Muscle layer of duodenum (tissue), 2 donors: ENCODE measurements around the gene DNAH7.
"Not testable (repeated sequence)": the region's sequence is repeated elsewhere in the genome, so short reads cannot be mapped to it uniquely, and the experiment has no call there.

Experiments
- H3K27ac ChIP-seq: one replicate; pipeline ENCODE4 v1.7.0; 2013; ENCODE audit warnings: mild to moderate bottlenecking, low read length
- H3K27me3 ChIP-seq: one replicate; pipeline ENCODE4 v1.7.0; 2013; ENCODE audit warnings: low read depth, mild to moderate bottlenecking, control low read depth, low read length
- H3K36me3 ChIP-seq, 2 donors: one replicate each; pipeline ENCODE4 v1.7.0; 2013; ENCODE audit warnings: low read length in 2 of 2, control low read depth in 1 of 2, mild to moderate bottlenecking in 1 of 2; ENCODE audit not compliant: insufficient read depth in 2 of 2, control insufficient read depth in 1 of 2
- H3K4me1 ChIP-seq, 2 donors: one replicate each; pipeline ENCODE4 v1.7.0; 2013; ENCODE audit warnings: low read length in 2 of 2, mild to moderate bottlenecking in 2 of 2, control low read depth in 1 of 2, moderate library complexity in 1 of 2; ENCODE audit not compliant: insufficient read depth in 2 of 2, control insufficient read depth in 1 of 2
- H3K4me3 ChIP-seq, 2 donors: one replicate each; pipeline ENCODE4 v1.7.0; 2013; ENCODE audit warnings: low read length in 2 of 2, low read depth in 1 of 2, mild to moderate bottlenecking in 1 of 2
- H3K9me3 ChIP-seq, 2 donors: one replicate each; pipeline ENCODE4 v1.7.0; 2013; ENCODE audit warnings: low read length in 2 of 2, control low read depth in 1 of 2, mild to moderate bottlenecking in 1 of 2; ENCODE audit not compliant: control insufficient read depth in 1 of 2
- donor health status: healthy.

DNAH7 gene

DNA sequence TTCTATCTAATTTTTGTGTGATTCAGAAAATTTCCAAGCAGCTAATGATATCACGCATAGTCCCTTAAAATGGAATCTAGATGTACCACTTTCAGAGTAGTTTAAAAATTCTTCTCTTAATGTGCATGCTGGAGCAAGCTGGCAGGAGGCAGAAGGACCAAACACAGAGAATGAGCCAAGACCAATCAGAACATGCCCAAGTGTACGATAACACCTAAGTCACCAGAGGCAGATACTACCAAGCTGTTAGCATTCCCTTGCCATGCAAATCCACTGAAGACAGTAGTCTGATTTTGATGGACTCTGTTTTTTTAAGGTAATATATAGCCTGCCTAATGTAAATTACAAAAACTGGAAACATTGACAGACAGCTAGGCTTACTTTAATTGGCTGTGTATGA lies 109.3 kb downstream of the DNAH7 start:
- H3K27ac ChIP-seq = no peak overlapping the region
- no peaks in the 10 kb centered on the region for H3K4me1 ChIP-seq
- no peaks in the 10 kb centered on the region for H3K27me3 ChIP-seq
- no peaks in the 10 kb centered on the region for H3K9me3 ChIP-seq
- H3K4me3 ChIP-seq = no peak overlapping the region
- no peaks in the 10 kb centered on the region for H3K36me3 ChIP-seq

DNA sequence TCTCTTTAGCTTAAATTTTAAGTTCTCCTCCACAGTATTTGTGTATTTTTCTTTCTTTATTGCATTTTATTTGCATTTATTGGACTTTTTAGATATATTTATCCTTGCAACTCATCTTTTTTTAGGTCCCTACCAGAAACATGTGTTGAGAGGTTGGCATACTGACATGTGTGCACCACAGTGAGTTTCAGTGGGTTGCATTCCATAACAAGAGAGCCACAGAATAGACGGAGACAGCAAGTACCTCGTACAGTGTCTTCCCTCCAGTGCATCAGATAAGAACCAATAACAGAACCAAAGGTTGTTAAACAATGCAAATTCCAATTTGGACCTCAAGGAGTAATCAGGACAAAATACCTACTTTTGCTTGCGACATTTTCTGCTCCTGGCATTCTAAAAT lies 111.9 kb downstream of the DNAH7 start:
- H3K9me3 ChIP-seq = no peaks in the 10 kb centered on the region
- no peak overlapping the region for H3K27ac ChIP-seq
- H3K4me3 ChIP-seq = no peak overlapping the region
- H3K4me1 ChIP-seq = no peaks in the 10 kb centered on the region
- no peaks in the 10 kb centered on the region for H3K36me3 ChIP-seq
- H3K27me3 ChIP-seq = no peaks in the 10 kb centered on the region

DNA sequence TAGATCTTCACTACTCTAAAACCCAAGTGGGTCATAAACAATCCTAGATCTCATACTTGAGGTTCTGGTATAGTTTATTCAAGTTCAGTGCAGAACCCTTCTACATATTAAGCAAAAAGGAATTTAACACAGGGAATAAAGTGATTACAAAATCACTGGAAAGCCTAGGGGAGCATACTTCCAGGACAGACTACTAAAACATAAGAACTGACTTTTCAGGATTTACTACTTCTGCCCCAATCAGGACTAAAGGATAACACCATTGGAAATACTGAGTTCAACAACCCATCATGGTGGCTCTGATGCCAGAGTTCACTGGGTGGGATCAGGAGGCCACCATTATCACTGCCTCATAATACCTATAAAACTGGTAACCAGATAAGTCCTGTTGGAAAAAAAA lies 123.6 kb downstream of the DNAH7 start:
- Histone ChIP-seq H3K36me3 (no peaks in the 10 kb centered on the region), H3K9me3 (peaks cover 0 to 3% of the 10 kb centered on the region in 2 donors), H3K27ac (no peak overlapping the region), H3K27me3 (no peaks in the 10 kb centered on the region), H3K4me3 (no peak overlapping the region), H3K4me1 (no peaks in the 10 kb centered on the region)

DNA sequence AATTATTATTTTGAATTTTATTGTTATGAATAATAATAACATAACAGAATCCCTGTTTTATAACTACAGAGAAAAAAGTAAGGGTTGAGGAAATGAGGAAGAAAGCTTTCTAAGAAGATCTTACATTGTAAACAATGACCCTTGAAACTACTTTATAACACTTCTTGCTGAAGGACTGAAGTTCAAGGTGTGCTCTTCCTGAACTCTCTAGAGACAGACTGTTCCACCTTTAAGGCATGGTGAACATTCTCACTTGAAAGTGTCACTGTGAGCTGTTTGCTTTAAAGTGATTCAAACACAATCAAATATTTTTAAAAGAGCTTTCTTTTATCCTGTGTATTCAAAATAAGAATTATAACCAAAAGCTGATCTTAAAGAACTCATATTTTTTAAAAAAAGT lies 131.5 kb downstream of the DNAH7 start:
- Histone ChIP-seq H3K4me3 (no peak overlapping the region), H3K9me3 (peaks cover 0 to 2% of the 10 kb centered on the region in 2 donors), H3K4me1 (no peaks in the 10 kb centered on the region), H3K36me3 (no peaks in the 10 kb centered on the region), H3K27me3 (no peaks in the 10 kb centered on the region), H3K27ac (no peak overlapping the region)

DNA sequence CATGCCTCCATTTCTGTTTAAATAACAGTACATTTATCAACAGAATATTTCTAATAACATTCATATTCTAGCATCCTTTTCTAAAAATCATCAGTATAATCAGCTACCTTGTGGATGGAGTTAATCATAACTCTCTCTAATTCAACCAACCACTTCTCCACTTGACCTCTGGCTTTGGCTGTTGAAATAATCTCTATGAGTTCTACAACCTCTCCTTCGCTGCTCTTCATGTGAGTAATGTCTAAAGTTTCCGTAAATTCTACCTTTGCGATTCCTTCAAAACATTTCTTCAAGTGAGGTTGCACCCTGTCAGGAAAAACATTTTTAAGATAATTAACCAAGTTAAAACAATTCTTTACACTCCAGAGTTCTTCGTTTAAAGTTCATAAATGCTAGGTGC lies 134.2 kb downstream of the DNAH7 start:
- H3K27ac ChIP-seq = no peak overlapping the region
- H3K4me3 ChIP-seq = no peak overlapping the region
- peaks cover 0 to 2% of the 10 kb centered on the region in 2 donors for H3K9me3 ChIP-seq
- H3K27me3 ChIP-seq = no peaks in the 10 kb centered on the region
- H3K36me3 ChIP-seq = no peaks in the 10 kb centered on the region
- H3K4me1 ChIP-seq = no peaks in the 10 kb centered on the region

DNA sequence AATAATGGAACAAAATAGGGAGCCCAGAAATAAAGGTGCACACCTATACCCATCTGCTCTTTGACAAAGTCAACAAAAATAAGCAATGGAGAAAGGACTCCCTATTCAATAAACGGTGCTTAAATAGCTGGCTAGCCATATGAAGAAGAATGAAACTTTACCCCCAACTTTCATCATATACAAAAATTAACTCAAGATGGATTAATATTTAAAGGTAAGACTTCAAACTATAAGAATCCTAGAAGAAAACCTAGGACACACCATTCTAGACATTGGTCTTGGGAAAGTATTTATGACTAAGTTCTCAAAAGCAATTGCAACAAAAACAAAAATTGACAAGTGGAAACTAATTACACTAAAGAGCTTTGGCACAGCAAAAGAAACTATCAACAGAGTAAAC lies 139.1 kb downstream of the DNAH7 start:
- H3K36me3 ChIP-seq = no peaks in the 10 kb centered on the region
- no peak overlapping the region for H3K4me3 ChIP-seq
- no peaks in the 10 kb centered on the region for H3K27me3 ChIP-seq
- H3K9me3 ChIP-seq = peaks cover 0 to 2% of the 10 kb centered on the region in 2 donors
- H3K4me1 ChIP-seq = no peaks in the 10 kb centered on the region
- H3K27ac ChIP-seq = no peak overlapping the region

DNA sequence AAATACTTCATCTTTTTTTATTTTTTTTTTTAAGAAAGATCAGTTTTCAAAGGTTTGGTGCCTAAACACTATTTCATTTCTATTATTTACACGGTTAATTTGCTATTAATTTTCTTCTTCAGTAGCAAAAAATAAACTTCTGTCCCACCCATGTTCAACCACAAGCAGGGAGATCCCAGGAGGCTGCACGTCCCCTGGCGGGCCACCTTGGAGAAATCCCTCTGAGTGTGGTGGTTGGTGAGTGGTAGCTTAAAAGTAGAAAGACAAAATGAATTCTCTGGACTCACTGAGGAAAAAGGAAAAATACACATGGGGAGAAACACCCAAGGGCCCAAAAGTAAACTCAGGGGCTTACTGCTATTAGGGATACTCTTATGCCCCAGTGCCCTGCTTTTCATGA lies 143.5 kb downstream of the DNAH7 start:
- no peaks in the 10 kb centered on the region for H3K4me1 ChIP-seq
- no peak overlapping the region for H3K27ac ChIP-seq
- H3K36me3 ChIP-seq = no peaks in the 10 kb centered on the region
- no peaks in the 10 kb centered on the region for H3K27me3 ChIP-seq
- H3K9me3 ChIP-seq = no peaks in the 10 kb centered on the region
- H3K4me3 ChIP-seq = no peak overlapping the region

DNA sequence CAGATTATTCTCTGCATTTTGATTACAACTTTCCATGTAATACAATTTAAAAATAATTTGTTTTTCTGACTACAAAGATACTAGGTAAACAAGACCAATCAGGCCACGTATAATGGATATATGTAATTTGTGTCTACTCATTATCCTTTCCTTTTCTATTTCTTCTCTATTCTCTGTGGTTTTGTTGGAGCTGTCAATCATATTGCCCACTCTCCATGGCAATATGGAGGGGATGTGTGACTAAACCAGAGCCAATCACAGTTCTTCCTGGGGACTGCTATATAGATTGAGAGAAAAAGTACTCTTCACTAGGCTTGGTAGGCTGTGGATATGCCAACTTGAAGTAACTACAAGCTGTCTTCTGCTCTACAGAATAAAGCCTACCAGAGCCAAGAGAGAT lies 144.7 kb downstream of the DNAH7 start:
- Histone ChIP-seq H3K27me3 (no peaks in the 10 kb centered on the region), H3K4me1 (no peaks in the 10 kb centered on the region), H3K27ac (no peak overlapping the region), H3K36me3 (no peaks in the 10 kb centered on the region), H3K4me3 (no peak overlapping the region), H3K9me3 (no peaks in the 10 kb centered on the region)

DNA sequence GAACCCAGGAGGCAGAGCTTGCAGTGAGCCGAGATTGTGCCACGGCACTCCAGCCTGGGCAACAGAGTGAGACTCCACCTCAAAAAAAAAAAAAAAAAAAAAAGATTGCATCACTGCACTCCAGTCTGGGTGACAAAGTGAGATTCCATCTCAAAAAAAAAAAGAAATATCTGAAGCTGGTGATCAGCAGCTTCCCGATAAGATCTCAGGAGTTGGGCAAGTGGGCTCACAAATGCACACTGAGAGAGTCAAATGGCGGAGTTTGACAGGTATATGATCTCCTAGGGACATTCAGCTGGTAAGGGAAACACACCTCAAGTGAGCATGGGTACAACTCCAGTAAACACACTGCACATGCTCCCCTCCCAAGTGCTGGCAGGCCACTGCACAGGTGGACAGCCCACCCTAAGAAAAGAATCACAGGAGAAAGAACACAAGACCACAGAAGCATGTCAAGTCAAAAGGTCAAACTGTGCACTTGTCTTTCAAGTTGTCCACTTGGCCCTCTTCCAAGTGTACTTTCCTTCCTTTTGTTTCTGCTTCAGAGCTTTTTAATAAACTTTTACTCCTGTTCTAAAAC lies 151.5 kb downstream of the DNAH7 start:
- not testable (repeated sequence) for H3K4me3 ChIP-seq, H3K36me3 ChIP-seq, H3K27me3 ChIP-seq, H3K27ac ChIP-seq, H3K4me1 ChIP-seq, H3K9me3 ChIP-seq

DNA sequence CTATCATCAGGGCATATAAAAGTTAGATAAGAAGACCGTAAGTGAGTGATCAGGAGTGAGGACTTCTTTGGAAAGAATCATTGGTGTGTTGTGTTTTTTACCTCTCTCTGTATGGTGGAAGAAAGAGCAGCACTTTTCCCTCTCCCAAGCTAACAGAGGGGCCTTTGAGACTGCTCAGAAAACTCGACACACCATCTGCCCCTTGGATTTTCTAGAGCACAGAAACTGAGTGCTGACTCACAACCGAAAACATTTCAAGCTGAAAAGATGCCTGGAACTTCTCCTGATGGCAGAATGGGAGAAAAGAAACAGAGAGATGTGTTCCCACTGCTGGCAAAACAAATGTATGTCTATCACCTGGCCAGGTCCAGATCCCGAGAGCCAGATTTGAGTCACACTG lies 156.6 kb downstream of the DNAH7 start:
- no peaks in the 10 kb centered on the region for H3K27me3 ChIP-seq
- H3K4me3 ChIP-seq = no peak overlapping the region
- H3K27ac ChIP-seq = no peak overlapping the region
- H3K9me3 ChIP-seq = peaks cover 0 to 2% of the 10 kb centered on the region in 2 donors
- H3K4me1 ChIP-seq = no peaks in the 10 kb centered on the region
- no peaks in the 10 kb centered on the region for H3K36me3 ChIP-seq

DNA sequence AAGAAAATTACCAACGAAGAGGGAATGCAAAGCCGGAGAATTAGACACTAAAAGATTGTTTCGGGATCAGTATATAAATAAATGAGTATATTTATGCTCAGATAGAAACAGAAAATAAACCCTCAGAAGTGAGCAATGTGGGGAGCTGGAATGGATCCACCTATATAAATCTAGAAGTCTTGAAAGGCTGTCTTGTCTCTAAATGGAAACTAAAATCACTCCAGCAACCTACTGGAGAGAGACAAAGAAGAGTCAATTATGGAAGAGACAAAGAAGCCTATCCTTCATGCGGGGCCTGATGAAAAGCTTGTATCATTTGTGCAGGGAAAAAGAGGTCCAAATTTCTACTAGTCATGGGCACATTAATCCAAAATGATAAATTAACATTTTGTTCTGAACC lies 158.1 kb downstream of the DNAH7 start:
- Histone ChIP-seq H3K4me1 (no peaks in the 10 kb centered on the region), H3K36me3 (no peaks in the 10 kb centered on the region), H3K4me3 (no peak overlapping the region), H3K27me3 (no peaks in the 10 kb centered on the region), H3K9me3 (peaks cover 0 to 2% of the 10 kb centered on the region in 2 donors), H3K27ac (no peak overlapping the region)

DNA sequence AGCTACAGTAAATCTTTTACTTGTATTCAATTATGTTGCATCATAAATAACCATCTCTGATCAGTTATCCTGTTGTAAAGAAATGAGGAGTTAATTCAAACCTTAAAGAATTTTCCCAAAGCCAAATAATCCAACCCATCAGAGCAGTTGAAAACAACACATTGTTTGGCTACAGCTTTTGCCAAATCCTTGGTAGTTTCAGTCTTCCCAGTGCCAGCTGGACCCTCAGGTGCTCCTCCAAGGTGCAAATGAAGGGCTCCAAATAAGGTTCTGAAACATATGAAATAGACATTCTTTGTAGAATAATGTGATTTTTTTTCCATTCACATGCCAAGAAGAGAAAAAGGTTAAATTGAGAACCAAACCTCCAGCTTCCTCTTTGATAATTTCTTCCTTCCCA lies 158.7 kb downstream of the DNAH7 start:
- Histone ChIP-seq H3K27me3 (no peaks in the 10 kb centered on the region), H3K4me1 (no peaks in the 10 kb centered on the region), H3K9me3 (peaks cover 0 to 2% of the 10 kb centered on the region in 2 donors), H3K27ac (no peak overlapping the region), H3K4me3 (no peak overlapping the region), H3K36me3 (no peaks in the 10 kb centered on the region)
